ENCODE data around the gene ITGB6.

The ITGB6 gene

GRCh38 chr2:160214461-160215445, 14.7 kb upstream of the ITGB6 start:
- Histone ChIP-seq H3K4me3 (ENCODE audit: low read length) (no peak overlapping the region), H3K27ac (ENCODE audit: low read depth, low read length) (no peak overlapping the region), H3K9me2 (replicated peaks; ENCODE audit: control insufficient read depth, low read length) (no peaks in the 10 kb centered on the region), H3K79me2 (ENCODE audit: control insufficient read depth, low read length) (no peaks in the 10 kb centered on the region), H3K4me1 (ENCODE audit: control insufficient read depth, low read length) (no peaks in the 10 kb centered on the region), H3K9me3 (ENCODE audit: control insufficient read depth, insufficient read depth, low read length) (no peaks in the 10 kb centered on the region), H3K27me3 (ENCODE audit: control insufficient read depth, low read length) (peaks cover 8% of the 10 kb centered on the region; the same call in 1 of the 2 replicates), H3K36me3 (ENCODE audit: control insufficient read depth, low read length) (no peaks in the 10 kb centered on the region), H3F3A (ENCODE audit: control insufficient read depth, insufficient read depth) (no peaks in the 10 kb centered on the region), H4K20me1 (ENCODE audit: control insufficient read depth, insufficient read depth, low read depth, low read length) (no peaks in the 10 kb centered on the region), H3K4me2 (ENCODE audit: low read length) (no peak overlapping the region)
- TF ChIP-seq EZH2phosphoT487 (IDR thresholded peaks at IDR 0.05; ENCODE audit: borderline replicate concordance, low read length) (no peak), CTCF (IDR thresholded peaks at IDR 0.05; ENCODE audit: low read depth, low read length, poor library complexity, severe bottlenecking) (no peak)

DNA sequence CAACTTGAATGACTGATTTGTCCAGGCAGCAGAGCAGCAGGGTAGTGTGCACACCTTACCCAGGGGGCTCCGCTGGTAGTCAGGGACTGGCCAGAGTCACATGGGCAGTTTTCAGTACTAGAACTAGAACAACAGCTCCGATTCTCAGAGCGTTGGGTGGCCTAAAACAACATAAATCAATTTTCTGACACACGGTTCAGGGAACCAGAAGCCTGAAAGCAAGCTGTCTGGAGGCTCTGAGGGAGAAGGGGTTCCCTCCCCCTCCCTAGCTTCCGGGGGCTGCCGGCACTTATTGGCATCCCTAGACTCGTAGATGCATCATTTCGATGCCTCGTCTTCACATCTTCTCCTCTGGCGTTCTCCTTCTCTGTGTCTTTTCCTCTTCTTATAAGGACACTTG, 13.4 kb upstream of the ITGB6 start:
- no peaks in the 10 kb centered on the region for H3K9me2 ChIP-seq (replicated peaks; ENCODE audit: control insufficient read depth, low read length)
- no peaks in the 10 kb centered on the region for H3K4me1 ChIP-seq (ENCODE audit: control insufficient read depth, low read length)
- no peak overlapping the region for H3K4me2 ChIP-seq (ENCODE audit: low read length)
- H3F3A ChIP-seq (ENCODE audit: control insufficient read depth, insufficient read depth) = no peaks in the 10 kb centered on the region
- H3K79me2 ChIP-seq (ENCODE audit: control insufficient read depth, low read length) = no peaks in the 10 kb centered on the region
- TF ChIP-seq CTCF (IDR thresholded peaks at IDR 0.05; ENCODE audit: low read depth, low read length, poor library complexity, severe bottlenecking) = no peak
- no peak for TF ChIP-seq EZH2phosphoT487 (IDR thresholded peaks at IDR 0.05; ENCODE audit: borderline replicate concordance, low read length)
- no peaks in the 10 kb centered on the region for H4K20me1 ChIP-seq (ENCODE audit: control insufficient read depth, insufficient read depth, low read depth, low read length)
- no peaks in the 10 kb centered on the region for H3K9me3 ChIP-seq (ENCODE audit: control insufficient read depth, insufficient read depth, low read length)
- no peak overlapping the region for H3K27ac ChIP-seq (ENCODE audit: low read depth, low read length)
- H3K4me3 ChIP-seq (ENCODE audit: low read length) = no peak overlapping the region
- peaks cover 8% of the 10 kb centered on the region; the same call in 1 of the 2 replicates for H3K27me3 ChIP-seq (ENCODE audit: control insufficient read depth, low read length)
- no peaks in the 10 kb centered on the region for H3K36me3 ChIP-seq (ENCODE audit: control insufficient read depth, low read length)

- Histone ChIP-seq H3K27me3 (ENCODE audit: control insufficient read depth, low read length) (peaks cover 10% of the 10 kb centered on the region; the same call in 1 of the 2 replicates), H3K79me2 (ENCODE audit: control insufficient read depth, low read length) (no peaks in the 10 kb centered on the region), H3K4me2 (ENCODE audit: low read length) (no peak overlapping the region), H3K27ac (ENCODE audit: low read depth, low read length) (no peak overlapping the region), H3K36me3 (ENCODE audit: control insufficient read depth, low read length) (no peaks in the 10 kb centered on the region), H3K9me2 (replicated peaks; ENCODE audit: control insufficient read depth, low read length) (no peaks in the 10 kb centered on the region), H3K4me3 (ENCODE audit: low read length) (no peak overlapping the region), H4K20me1 (ENCODE audit: control insufficient read depth, insufficient read depth, low read depth, low read length) (no peaks in the 10 kb centered on the region), H3K4me1 (ENCODE audit: control insufficient read depth, low read length) (no peaks in the 10 kb centered on the region), H3F3A (ENCODE audit: control insufficient read depth, insufficient read depth) (no peaks in the 10 kb centered on the region), H3K9me3 (ENCODE audit: control insufficient read depth, insufficient read depth, low read length) (no peaks in the 10 kb centered on the region)
- TF ChIP-seq CTCF (IDR thresholded peaks at IDR 0.05; ENCODE audit: low read depth, low read length, poor library complexity, severe bottlenecking) (peak; percentile 96), EZH2phosphoT487 (IDR thresholded peaks at IDR 0.05; ENCODE audit: borderline replicate concordance, low read length) (no peak)
Observed at GRCh38 chr2:160210599-160211138, 10.6 kb upstream of the ITGB6 start.

All from DOHH2 (cell line).